PFSK-1 (cell line): ENCODE results near the gene PCCA.

Experiments
- FOXP2 ChIP-seq: optimal IDR thresholded peaks from 2 replicates; pipeline ENCODE3; 2011; ENCODE audit warnings: borderline replicate concordance, control low read depth, inconsistent platforms; ENCODE audit not compliant: insufficient read depth; ENCODE audit errors: extremely low read length, extremely low read depth
- POLR2AphosphoS5 ChIP-seq: IDR thresholded peaks from 2 replicates; pipeline ENCODE4 v1.6.1; 2012; ENCODE audit warnings: low read depth, mild to moderate bottlenecking, control low read depth, low read length, moderate library complexity
- REST ChIP-seq, 2 experiments: IDR thresholded peaks; 2 replicates each; pipeline versions ENCODE4 v1.6.1 to v1.8.0; 2011 to 2012; ENCODE audit warnings: low read depth in 2 of 2, low read length in 2 of 2, control low read depth in 1 of 2, inconsistent platforms in 1 of 2, mild to moderate bottlenecking in 1 of 2, moderate library complexity in 1 of 2; ENCODE audit not compliant: insufficient read depth in 1 of 2
- SIN3A ChIP-seq: IDR thresholded peaks from 2 replicates; pipeline ENCODE4 v1.6.1; 2012; ENCODE audit warnings: mild to moderate bottlenecking, low read length, moderate library complexity, borderline replicate concordance; ENCODE audit not compliant: insufficient read depth
- TAF1 ChIP-seq: IDR thresholded peaks from 2 replicates; pipeline ENCODE4 v1.6.1; 2012; ENCODE audit warnings: low read length, control low read depth, borderline replicate concordance; ENCODE audit not compliant: insufficient read depth

PCCA gene

GRCh38 chr13:100208626-100209025 lies 119.7 kb downstream of the PCCA start:
- TF ChIP-seq POLR2AphosphoS5 (no peak), REST (IDR thresholded peaks at IDR 0.05; ENCODE audit: insufficient read depth in 1 of 2, low read depth in 2 of 2, low read length in 2 of 2) (no peak), FOXP2 (no peak), TAF1 (no peak), SIN3A (no peak)

- no peak for TF ChIP-seq REST (IDR thresholded peaks at IDR 0.05; ENCODE audit: insufficient read depth in 1 of 2, low read depth in 2 of 2, low read length in 2 of 2)
- no peak for TF ChIP-seq SIN3A
- TF ChIP-seq POLR2AphosphoS5, result no peak
- TF ChIP-seq FOXP2, result no peak
- TF ChIP-seq TAF1, result no peak
Measured at GRCh38 chr13:100209857-100210825, 121.2 kb downstream of the PCCA start.

GRCh38 chr13:100211016-100211710 lies 122.3 kb downstream of the PCCA start:
- TF ChIP-seq SIN3A (no peak), TAF1 (no peak), REST (IDR thresholded peaks at IDR 0.05; ENCODE audit: insufficient read depth in 1 of 2, low read depth in 2 of 2, low read length in 2 of 2) (no peak), FOXP2 (no peak), POLR2AphosphoS5 (no peak)

GRCh38 chr13:100212904-100213553 lies 124.1 kb downstream of the PCCA start:
- no peak for TF ChIP-seq POLR2AphosphoS5
- TF ChIP-seq TAF1, result no peak
- no peak for TF ChIP-seq SIN3A
- TF ChIP-seq FOXP2, result no peak
- TF ChIP-seq REST (IDR thresholded peaks at IDR 0.05; ENCODE audit: insufficient read depth in 1 of 2, low read depth in 2 of 2, low read length in 2 of 2), result no peak
